Naive thymus-derived CD4-positive, alpha-beta T cell (primary cell): ENCODE data around the gene RILP. TPM values are rescaled to one million over a fixed set of nuclear protein-coding genes. Genes with fewer than 3 reads are reported as not detected.

ENCODE experiments used
- ATAC-seq: fragments of 150-1000 bp; cut with Tn5 transposase; 2 replicates; pipeline ENCODE4 v1.10.0; 2021; ENCODE audit warnings: mild to moderate bottlenecking, moderate library complexity
- CTCF ChIA-PET: fragments of 350-600 bp; sonication (Branson Sonifier 250); formaldehyde crosslinking; loops from one replicate; lab custom pipeline; 2021; ENCODE audit warnings: antibody characterized with exemption; lab: Charles Lee
- POLR2A ChIA-PET: fragments of 350-600 bp; sonication (Branson Sonifier 250); formaldehyde crosslinking; loops from one replicate; lab custom pipeline; 2021; ENCODE audit warnings: antibody characterized with exemption, inconsistent platforms; lab: Charles Lee
- DNase-seq, 9 donors: peaks; one replicate each; pipeline versions ENCODE4 v3.0.0 to v3.0.0-alpha.2; 2020 to 2022; ENCODE audit warnings: mixed read lengths in 1 of 9
- H3K27ac ChIP-seq: one replicate; pipeline ENCODE4 v1.7.0; 2013; ENCODE audit warnings: mild to moderate bottlenecking, low read depth, low read length, moderate library complexity
- H3K27me3 ChIP-seq, 2 donors: one replicate each; pipeline ENCODE4 v1.7.0; 2013; ENCODE audit warnings: low read length in 2 of 2, mild to moderate bottlenecking in 2 of 2, moderate library complexity in 2 of 2; ENCODE audit not compliant: control insufficient read depth in 2 of 2, insufficient read depth in 2 of 2
- H3K36me3 ChIP-seq, 3 experiments: 1 replicate in 2 of 3; 2 replicates in 1 of 3; pipeline ENCODE4 v1.7.0; 2013; ENCODE audit warnings: low read length in 3 of 3, mild to moderate bottlenecking in 3 of 3, moderate library complexity in 1 of 3; ENCODE audit not compliant: insufficient read depth in 3 of 3, control insufficient read depth in 2 of 3
- H3K4me1 ChIP-seq, 2 donors: one replicate each; pipeline ENCODE4 v1.7.0; 2013; ENCODE audit warnings: low read length in 2 of 2, mild to moderate bottlenecking in 2 of 2, moderate library complexity in 1 of 2; ENCODE audit not compliant: control insufficient read depth in 2 of 2, insufficient read depth in 2 of 2
- H3K4me3 ChIP-seq: 2 replicates; pipeline ENCODE4 v1.7.0; 2013; ENCODE audit warnings: mild to moderate bottlenecking, low read length
- H3K9me3 ChIP-seq, 3 experiments: 1 replicate in 2 of 3; 2 replicates in 1 of 3; pipeline ENCODE4 v1.7.0; 2013; ENCODE audit warnings: low read length in 3 of 3; ENCODE audit not compliant: control insufficient read depth in 2 of 3
- H3K27ac Mint-ChIP-seq, 9 donors: one replicate each; pipeline ENCODE4 v1.8.0; 2020 to 2022; ENCODE audit warnings: mixed read lengths in 9 of 9, mild to moderate bottlenecking in 8 of 9, moderate library complexity in 5 of 9, inconsistent platforms in 2 of 9
- H3K27me3 Mint-ChIP-seq, 5 donors: one replicate each; pipeline ENCODE4 v1.8.0; 2021 to 2022; ENCODE audit warnings: mixed read lengths in 5 of 5, mild to moderate bottlenecking in 1 of 5
- H3K36me3 Mint-ChIP-seq, 5 donors: one replicate each; pipeline ENCODE4 v1.8.0; 2020 to 2022; ENCODE audit warnings: mixed read lengths in 5 of 5, mild to moderate bottlenecking in 3 of 5, inconsistent platforms in 1 of 5
- H3K4me1 Mint-ChIP-seq, 7 donors: one replicate each; pipeline ENCODE4 v1.8.0; 2020 to 2022; ENCODE audit warnings: mixed read lengths in 7 of 7, mild to moderate bottlenecking in 3 of 7, inconsistent platforms in 1 of 7
- H3K4me3 Mint-ChIP-seq, 10 donors: one replicate each; pipeline ENCODE4 v1.8.0; 2020 to 2022; ENCODE audit warnings: mild to moderate bottlenecking in 10 of 10, mixed read lengths in 10 of 10, moderate library complexity in 6 of 10, inconsistent platforms in 2 of 10
- H3K9me3 Mint-ChIP-seq, 11 donors: one replicate each; pipeline ENCODE4 v1.8.0; 2020 to 2022; ENCODE audit warnings: mixed read lengths in 11 of 11, mild to moderate bottlenecking in 4 of 11, inconsistent platforms in 1 of 11, moderate library complexity in 1 of 11
- intact Hi-C, 2 donors: fragments of 100-400 bp; cut with micrococcal nuclease; formaldehyde crosslinking; loops; one replicate each; pipeline ENCODE4 v1.15.1; 2023
- polyA plus RNA-seq, 2 donors: library from polyadenylated mRNA; unstranded; fragments of 300-500 nt; fragmentation: Illumina TruSeq; gene quantifications; one replicate each; pipeline ENCODE4 v1.2.3, GENCODE V29; 2021
- total RNA-seq, 6 experiments: library from RNA in 5 of 6; stranded (reverse) in 5 of 6; gene quantifications; 1 replicate in 5 of 6; 2 replicates in 1 of 6; pipeline ENCODE4 v1.2.3 and lab custom pipeline; 2021 to 2026

Gene RILP
- total and polyA plus RNA-seq, 7 experiments from 2014 or later, result 2.1 to 8.7 (median 3.0) TPM

- no peak overlapping the region for H3K4me3 Mint-ChIP-seq
- DNase-seq (no peak), ATAC-seq (no peak)
- H3K36me3 Mint-ChIP-seq, result peaks cover 0 to 6% (median 0%) of the 10 kb centered on the region in 5 donors
- no peak overlapping the region for H3K27ac Mint-ChIP-seq
- no peaks in the 10 kb centered on the region for H3K27me3 Mint-ChIP-seq
- Histone ChIP-seq H3K4me1 (no peaks in the 10 kb centered on the region), H3K27me3 (no peaks in the 10 kb centered on the region), H3K4me3 (no peak overlapping the region), H3K36me3 (no peaks in the 10 kb centered on the region), H3K9me3 (no peaks in the 10 kb centered on the region), H3K27ac (no peak overlapping the region)
- ChIA-PET POLR2A (interaction anchor here (0.6 kb wide), 1 partner anchor 32 kb away, joined by 4 read pairs; no protein-coding TSS in a partner anchor), CTCF (no interaction called here)
- H3K4me1 Mint-ChIP-seq, result peaks cover 0 to 2% (median 0%) of the 10 kb centered on the region in 7 donors
- intact Hi-C loops, result no loop called here
- H3K9me3 Mint-ChIP-seq, result no peaks in the 10 kb centered on the region
Observed at GRCh38 chr17:1612400-1612799, 37.3 kb downstream of the RILP start.

GRCh38 chr17:1611715-1612114 is 38.0 kb downstream of the RILP start:
- no peaks in the 10 kb centered on the region for H3K27me3 Mint-ChIP-seq
- H3K27ac Mint-ChIP-seq, result no peak overlapping the region
- peaks cover 0 to 4% (median 0%) of the 10 kb centered on the region in 7 donors for H3K4me1 Mint-ChIP-seq
- Histone ChIP-seq H3K27me3 (no peaks in the 10 kb centered on the region), H3K36me3 (no peaks in the 10 kb centered on the region), H3K4me3 (no peak overlapping the region), H3K4me1 (no peaks in the 10 kb centered on the region), H3K27ac (no peak overlapping the region), H3K9me3 (no peaks in the 10 kb centered on the region)
- ATAC-seq (no peak), DNase-seq (no peak)
- H3K4me3 Mint-ChIP-seq, result no peak overlapping the region
- H3K9me3 Mint-ChIP-seq, result no peaks in the 10 kb centered on the region
- CTCF ChIA-PET, result interaction anchor here (0.6 kb wide), 2 partner anchors 38 to 280 kb away, joined by 3 to 4 read pairs; no protein-coding TSS in a partner anchor
- POLR2A ChIA-PET, result no interaction called here
- H3K36me3 Mint-ChIP-seq, result peaks cover 0 to 6% (median 0%) of the 10 kb centered on the region in 5 donors
- intact Hi-C loops, result no loop called here

DNA sequence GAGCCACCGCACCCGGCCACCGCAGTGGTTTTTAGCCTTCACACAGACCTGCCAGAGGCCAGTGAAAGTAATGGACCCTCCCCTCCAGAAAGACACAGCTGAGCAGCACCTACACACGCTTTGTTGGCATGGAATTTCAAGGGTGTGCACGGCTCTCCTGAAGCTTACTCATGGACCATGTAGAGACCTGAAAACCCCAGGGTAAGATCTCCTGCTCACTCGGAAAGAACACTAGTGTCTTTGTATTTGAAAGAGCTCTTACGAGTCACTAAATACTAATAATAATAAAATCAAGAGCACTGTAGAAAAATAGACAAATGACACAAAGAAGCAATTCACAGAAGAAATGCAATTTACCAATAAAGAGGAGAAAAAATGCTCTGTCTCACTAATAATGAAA is 41.0 kb downstream of the RILP start:
- Mint-ChIP-seq H3K36me3 (peaks cover 0 to 3% (median 0%) of the 10 kb centered on the region in 5 donors), H3K27ac (no peak overlapping the region), H3K27me3 (no peaks in the 10 kb centered on the region), H3K9me3 (no peaks in the 10 kb centered on the region), H3K4me1 (peaks cover 0 to 9% (median 0%) of the 10 kb centered on the region in 7 donors), H3K4me3 (no peak overlapping the region)
- Histone ChIP-seq H3K27ac (no peak overlapping the region), H3K36me3 (no peaks in the 10 kb centered on the region), H3K4me1 (no peaks in the 10 kb centered on the region), H3K4me3 (no peak overlapping the region), H3K9me3 (no peaks in the 10 kb centered on the region), H3K27me3 (no peaks in the 10 kb centered on the region)
- ATAC-seq (no peak), DNase-seq (no peak)
- intact Hi-C loops, result no loop called here
- ChIA-PET POLR2A (no interaction called here), CTCF (no interaction called here)

DNA sequence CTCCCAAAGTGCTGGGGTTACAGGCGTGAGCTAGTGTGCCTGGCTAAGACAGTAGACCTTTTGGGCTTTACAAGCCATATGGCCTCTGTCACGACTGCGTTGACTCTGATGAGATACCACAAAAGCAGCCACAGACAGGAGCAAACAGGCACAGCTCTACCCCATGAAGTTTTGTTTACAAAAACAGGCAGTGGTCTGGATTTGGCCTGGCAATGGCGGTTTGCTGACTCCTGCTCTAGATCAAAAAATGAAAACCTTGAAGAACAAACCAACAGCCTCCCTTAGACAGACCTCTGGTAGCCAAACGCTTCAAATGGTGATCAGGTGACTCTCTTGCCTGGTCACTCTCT is 41.7 kb downstream of the RILP start:
- Histone ChIP-seq H3K9me3 (no peaks in the 10 kb centered on the region), H3K4me3 (no peak overlapping the region), H3K4me1 (no peaks in the 10 kb centered on the region), H3K27ac (no peak overlapping the region), H3K36me3 (no peaks in the 10 kb centered on the region), H3K27me3 (no peaks in the 10 kb centered on the region)
- CTCF ChIA-PET, result no interaction called here
- intact Hi-C loops, result no loop called here
- no peak overlapping the region for H3K27ac Mint-ChIP-seq
- H3K4me1 Mint-ChIP-seq, result peaks cover 0 to 7% (median 0%) of the 10 kb centered on the region in 7 donors
- DNase-seq (no peak), ATAC-seq (no peak)
- H3K9me3 Mint-ChIP-seq, result no peaks in the 10 kb centered on the region
- H3K36me3 Mint-ChIP-seq, result peaks cover 0 to under 1% (median 0%) of the 10 kb centered on the region in 5 donors
- no peaks in the 10 kb centered on the region for H3K27me3 Mint-ChIP-seq
- POLR2A ChIA-PET, result no interaction called here
- H3K4me3 Mint-ChIP-seq, result no peak overlapping the region

GRCh38 chr17:1606352-1606985 is 43.2 kb downstream of the RILP start:
- DNase-seq (peak in 1 of 9 donors; percentile 60), ATAC-seq (no peak)
- Histone ChIP-seq H3K27ac (no peak overlapping the region), H3K4me3 (no peak overlapping the region), H3K36me3 (no peaks in the 10 kb centered on the region), H3K4me1 (no peaks in the 10 kb centered on the region), H3K9me3 (peaks cover 0 to 6% (median 0%) of the 10 kb centered on the region in 3 experiments), H3K27me3 (no peaks in the 10 kb centered on the region)
- peaks cover 0 to 3% (median 0%) of the 10 kb centered on the region in 11 donors for H3K9me3 Mint-ChIP-seq
- H3K4me1 Mint-ChIP-seq, result peaks cover 0 to 7% (median 0%) of the 10 kb centered on the region in 7 donors
- CTCF ChIA-PET, result no interaction called here
- peaks cover 0 to 2% (median 0%) of the 10 kb centered on the region in 5 donors for H3K36me3 Mint-ChIP-seq
- POLR2A ChIA-PET, result interaction anchor here (0.8 kb wide), 1 partner anchor 15 kb away, joined by 3 read pairs; no protein-coding TSS in a partner anchor
- H3K27me3 Mint-ChIP-seq, result no peaks in the 10 kb centered on the region
- intact Hi-C loops, result no loop called here
- no peak overlapping the region for H3K4me3 Mint-ChIP-seq
- H3K27ac Mint-ChIP-seq, result no peak overlapping the region

- Mint-ChIP-seq H3K9me3 (peaks cover 0 to 9% (median 0%) of the 10 kb centered on the region in 11 donors), H3K36me3 (peaks cover 0 to 5% (median 0%) of the 10 kb centered on the region in 5 donors), H3K4me3 (no peak overlapping the region), H3K27me3 (no peaks in the 10 kb centered on the region), H3K27ac (no peak overlapping the region), H3K4me1 (peaks cover 0 to 7% (median 0%) of the 10 kb centered on the region in 7 donors)
- Histone ChIP-seq H3K36me3 (no peaks in the 10 kb centered on the region), H3K27ac (no peak overlapping the region), H3K9me3 (peaks cover 0 to 10% (median 0%) of the 10 kb centered on the region in 3 experiments), H3K4me3 (no peak overlapping the region), H3K27me3 (no peaks in the 10 kb centered on the region), H3K4me1 (no peaks in the 10 kb centered on the region)
- no peak for ATAC-seq
- POLR2A ChIA-PET, result no interaction called here
- intact Hi-C loops, result no loop called here
- DNase-seq, result no peak
- CTCF ChIA-PET, result no interaction called here
Observed at GRCh38 chr17:1605681-1606351, 43.9 kb downstream of the RILP start.
